ENCODE results near the gene EVC2.
A peak's percentile ranks its signal among the peaks of the same experiment; 100 is the strongest.

The EVC2 gene

DNA sequence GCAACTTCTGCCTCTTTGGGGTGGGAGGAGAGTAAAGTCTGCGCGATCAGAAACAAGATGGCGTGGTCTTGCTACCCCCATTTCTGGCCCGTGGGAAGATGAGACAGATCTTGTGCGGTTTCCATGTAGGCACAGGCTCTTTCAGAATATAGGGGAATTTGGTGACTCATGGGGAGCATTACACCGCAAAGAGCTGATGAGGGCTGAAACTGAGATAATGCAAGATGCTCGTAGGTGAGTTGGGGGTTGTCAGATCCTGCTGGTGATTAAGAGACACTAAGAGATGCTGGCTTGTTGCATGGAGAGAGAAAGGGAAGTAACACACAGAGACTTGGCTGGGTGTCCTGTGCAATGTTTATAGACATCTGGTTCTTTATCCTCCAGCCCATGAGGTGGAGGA lies 4.2 kb upstream of the EVC2 start:
- no peak for TF ChIP-seq ZFP30 (CRISPR knock-in tag; IDR thresholded peaks at IDR 0.05)
- no peak for TF ChIP-seq ARNTL (CRISPR knock-in tag; IDR thresholded peaks at IDR 0.05; ENCODE audit: borderline replicate concordance, low read depth)
- TF ChIP-seq, protein P1, sequence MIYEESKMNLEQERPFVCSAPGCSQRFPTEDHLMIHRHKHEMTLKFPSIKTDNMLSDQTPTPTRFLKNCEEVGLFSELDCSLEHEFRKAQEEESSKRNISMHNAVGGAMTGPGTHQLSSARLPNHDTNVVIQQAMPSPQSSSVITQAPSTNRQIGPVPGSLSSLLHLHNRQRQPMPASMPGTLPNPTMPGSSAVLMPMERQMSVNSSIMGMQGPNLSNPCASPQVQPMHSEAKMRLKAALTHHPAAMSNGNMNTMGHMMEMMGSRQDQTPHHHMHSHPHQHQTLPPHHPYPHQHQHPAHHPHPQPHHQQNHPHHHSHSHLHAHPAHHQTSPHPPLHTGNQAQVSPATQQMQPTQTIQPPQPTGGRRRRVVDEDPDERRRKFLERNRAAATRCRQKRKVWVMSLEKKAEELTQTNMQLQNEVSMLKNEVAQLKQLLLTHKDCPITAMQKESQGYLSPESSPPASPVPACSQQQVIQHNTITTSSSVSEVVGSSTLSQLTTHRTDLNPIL (CRISPR knock-in tag; IDR thresholded peaks at IDR 0.05; ENCODE audit: low read depth), result no peak
- TF ChIP-seq PPARA (CRISPR knock-in tag; IDR thresholded peaks at IDR 0.05; ENCODE audit: borderline replicate concordance), result no peak
- TF ChIP-seq CSDC2 (CRISPR knock-in tag; IDR thresholded peaks at IDR 0.05), result no peak
- no peak for TF ChIP-seq ISL1 (CRISPR knock-in tag; IDR thresholded peaks at IDR 0.05)
- TF ChIP-seq ZNF565 (CRISPR knock-in tag; conservative IDR thresholded peaks at IDR 0.05; ENCODE audit: low read depth), result no peak
- TF ChIP-seq BACH2 (CRISPR knock-in tag; IDR thresholded peaks at IDR 0.05; ENCODE audit: borderline replicate concordance), result no peak
- TF ChIP-seq ZC3H10 (CRISPR knock-in tag; IDR thresholded peaks at IDR 0.05), result no peak
- TF ChIP-seq ESRRG (CRISPR knock-in tag; IDR thresholded peaks at IDR 0.05), result no peak
- TF ChIP-seq, protein P2, sequence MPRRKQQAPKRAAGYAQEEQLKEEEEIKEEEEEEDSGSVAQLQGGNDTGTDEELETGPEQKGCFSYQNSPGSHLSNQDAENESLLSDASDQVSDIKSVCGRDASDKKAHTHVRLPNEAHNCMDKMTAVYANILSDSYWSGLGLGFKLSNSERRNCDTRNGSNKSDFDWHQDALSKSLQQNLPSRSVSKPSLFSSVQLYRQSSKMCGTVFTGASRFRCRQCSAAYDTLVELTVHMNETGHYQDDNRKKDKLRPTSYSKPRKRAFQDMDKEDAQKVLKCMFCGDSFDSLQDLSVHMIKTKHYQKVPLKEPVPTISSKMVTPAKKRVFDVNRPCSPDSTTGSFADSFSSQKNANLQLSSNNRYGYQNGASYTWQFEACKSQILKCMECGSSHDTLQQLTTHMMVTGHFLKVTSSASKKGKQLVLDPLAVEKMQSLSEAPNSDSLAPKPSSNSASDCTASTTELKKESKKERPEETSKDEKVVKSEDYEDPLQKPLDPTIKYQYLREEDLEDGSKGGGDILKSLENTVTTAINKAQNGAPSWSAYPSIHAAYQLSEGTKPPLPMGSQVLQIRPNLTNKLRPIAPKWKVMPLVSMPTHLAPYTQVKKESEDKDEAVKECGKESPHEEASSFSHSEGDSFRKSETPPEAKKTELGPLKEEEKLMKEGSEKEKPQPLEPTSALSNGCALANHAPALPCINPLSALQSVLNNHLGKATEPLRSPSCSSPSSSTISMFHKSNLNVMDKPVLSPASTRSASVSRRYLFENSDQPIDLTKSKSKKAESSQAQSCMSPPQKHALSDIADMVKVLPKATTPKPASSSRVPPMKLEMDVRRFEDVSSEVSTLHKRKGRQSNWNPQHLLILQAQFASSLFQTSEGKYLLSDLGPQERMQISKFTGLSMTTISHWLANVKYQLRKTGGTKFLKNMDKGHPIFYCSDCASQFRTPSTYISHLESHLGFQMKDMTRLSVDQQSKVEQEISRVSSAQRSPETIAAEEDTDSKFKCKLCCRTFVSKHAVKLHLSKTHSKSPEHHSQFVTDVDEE (CRISPR knock-in tag; IDR thresholded peaks at IDR 0.05), result no peak
- TF ChIP-seq, protein P3, sequence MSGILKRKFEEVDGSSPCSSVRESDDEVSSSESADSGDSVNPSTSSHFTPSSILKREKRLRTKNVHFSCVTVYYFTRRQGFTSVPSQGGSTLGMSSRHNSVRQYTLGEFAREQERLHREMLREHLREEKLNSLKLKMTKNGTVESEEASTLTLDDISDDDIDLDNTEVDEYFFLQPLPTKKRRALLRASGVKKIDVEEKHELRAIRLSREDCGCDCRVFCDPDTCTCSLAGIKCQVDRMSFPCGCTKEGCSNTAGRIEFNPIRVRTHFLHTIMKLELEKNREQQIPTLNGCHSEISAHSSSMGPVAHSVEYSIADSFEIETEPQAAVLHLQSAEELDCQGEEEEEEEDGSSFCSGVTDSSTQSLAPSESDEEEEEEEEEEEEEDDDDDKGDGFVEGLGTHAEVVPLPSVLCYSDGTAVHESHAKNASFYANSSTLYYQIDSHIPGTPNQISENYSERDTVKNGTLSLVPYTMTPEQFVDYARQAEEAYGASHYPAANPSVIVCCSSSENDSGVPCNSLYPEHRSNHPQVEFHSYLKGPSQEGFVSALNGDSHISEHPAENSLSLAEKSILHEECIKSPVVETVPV (CRISPR knock-in tag; IDR thresholded peaks at IDR 0.05), result no peak
- no peak for TF ChIP-seq OSR1 (CRISPR knock-in tag; IDR thresholded peaks at IDR 0.05)
- no peak for TF ChIP-seq ZFP3 (CRISPR knock-in tag; IDR thresholded peaks at IDR 0.05)
- TF ChIP-seq SNAI2 (CRISPR knock-in tag; IDR thresholded peaks at IDR 0.05), result no peak
- no peak for TF ChIP-seq RARB (CRISPR knock-in tag; IDR thresholded peaks at IDR 0.05)
- no peak for TF ChIP-seq TOX (CRISPR knock-in tag; IDR thresholded peaks at IDR 0.05; ENCODE audit: borderline replicate concordance)
- ATAC-seq, result no peak

DNA sequence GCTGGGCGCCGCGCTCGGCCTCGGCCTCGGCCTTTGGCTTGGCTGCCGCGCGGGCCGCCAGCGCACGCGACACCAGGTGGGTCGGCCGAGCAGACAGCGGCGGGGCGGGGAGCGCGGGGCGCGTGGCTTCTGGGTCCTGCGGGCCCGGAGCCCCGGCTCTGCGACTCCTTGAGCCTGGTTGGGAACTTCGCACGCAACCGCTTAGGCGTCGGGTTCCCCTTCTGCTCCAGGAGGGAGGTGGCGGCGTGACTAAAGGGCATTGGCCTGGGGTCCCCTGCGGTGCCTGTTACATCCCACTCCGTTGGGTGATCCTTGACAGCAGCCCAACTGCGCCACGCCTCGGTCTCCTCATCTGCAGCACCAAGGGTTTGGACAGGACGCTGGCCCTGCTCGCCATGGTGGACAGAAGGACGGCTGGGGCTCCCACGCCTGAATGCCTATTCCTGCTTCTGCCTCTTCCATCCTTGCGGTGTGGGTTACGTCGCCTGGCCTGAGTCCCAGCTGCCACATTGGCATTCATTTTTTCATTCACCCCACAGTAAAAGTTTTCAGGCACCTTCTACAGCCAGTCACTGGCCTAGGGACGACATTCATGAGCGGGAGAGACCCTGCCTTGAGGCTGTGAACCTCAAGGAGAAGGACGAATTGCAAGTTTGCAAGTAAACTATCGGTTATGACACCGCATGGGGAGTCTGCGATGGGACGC lies 3.3 kb upstream of the EVC2 start:
- ATAC-seq, result peak; percentile 37
- TF ChIP-seq, protein P2 (CRISPR knock-in tag; IDR thresholded peaks at IDR 0.05), result no peak
- TF ChIP-seq BACH2 (CRISPR knock-in tag; IDR thresholded peaks at IDR 0.05; ENCODE audit: borderline replicate concordance) (no peak), ZFP30 (CRISPR knock-in tag; IDR thresholded peaks at IDR 0.05) (no peak), TOX (CRISPR knock-in tag; IDR thresholded peaks at IDR 0.05; ENCODE audit: borderline replicate concordance) (no peak), ZFP3 (CRISPR knock-in tag; IDR thresholded peaks at IDR 0.05) (no peak), ZC3H10 (CRISPR knock-in tag; IDR thresholded peaks at IDR 0.05) (no peak), PPARA (CRISPR knock-in tag; IDR thresholded peaks at IDR 0.05; ENCODE audit: borderline replicate concordance) (no peak), ZNF8 (CRISPR knock-in tag; IDR thresholded peaks at IDR 0.05) (no peak), ZNF70 (CRISPR knock-in tag; IDR thresholded peaks at IDR 0.05) (no peak), ARNTL (CRISPR knock-in tag; IDR thresholded peaks at IDR 0.05; ENCODE audit: borderline replicate concordance, low read depth) (no peak), SNAI2 (CRISPR knock-in tag; IDR thresholded peaks at IDR 0.05) (no peak)

DNA sequence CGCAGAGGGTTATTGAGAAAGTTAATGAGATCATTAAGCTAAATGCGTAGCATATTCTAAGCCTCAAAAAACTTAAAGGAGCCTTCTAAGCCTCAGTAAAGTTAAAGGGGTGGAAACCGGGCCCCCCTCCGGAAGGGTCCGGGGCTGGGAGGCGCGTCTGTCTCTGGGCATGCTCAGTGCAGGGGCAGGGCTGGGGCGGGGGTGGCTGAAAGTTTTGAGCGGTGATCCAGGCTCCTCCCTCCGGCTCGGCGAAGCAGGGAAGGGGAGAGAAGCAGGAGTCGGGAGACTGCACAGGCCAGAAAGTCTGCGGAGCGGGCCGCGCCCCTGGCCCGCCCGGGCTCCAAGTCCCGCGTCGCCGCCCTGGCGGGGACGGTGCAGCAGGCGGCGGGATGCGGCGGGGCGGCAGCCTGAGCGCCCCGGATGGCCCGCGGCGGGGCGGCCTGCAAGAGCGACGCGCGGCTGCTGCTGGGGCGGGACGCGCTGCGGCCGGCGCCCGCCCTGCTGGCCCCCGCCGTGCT lies 2.7 kb upstream of the EVC2 start, which contains the start of gene EVC:
Gene EVC, plus strand, starts transcription at position 241 of the 518 bp plus-strand sequence. Its CDS starts 180 bp downstream, at position 421.
- ATAC-seq, result peak; percentile 96
- TF ChIP-seq BACH2 (CRISPR knock-in tag; IDR thresholded peaks at IDR 0.05; ENCODE audit: borderline replicate concordance) (no peak), CSDC2 (CRISPR knock-in tag; IDR thresholded peaks at IDR 0.05) (no peak), RARB (CRISPR knock-in tag; IDR thresholded peaks at IDR 0.05) (no peak), ZC3H10 (CRISPR knock-in tag; IDR thresholded peaks at IDR 0.05) (no peak)

Data from SK-N-SH treated with all-trans-retinoic acid at 6 μM for 48 hours (cell line).